Measurements from ENCODE around the gene LDB1.

LDB1 gene

GRCh38 chr10:102147561-102147960, 27.4 kb upstream of the LDB1 start:
- peaks cover 65% of the 10 kb centered on the region for H3K36me3 ChIP-seq (ENCODE audit: insufficient read depth, low read length)

DNA sequence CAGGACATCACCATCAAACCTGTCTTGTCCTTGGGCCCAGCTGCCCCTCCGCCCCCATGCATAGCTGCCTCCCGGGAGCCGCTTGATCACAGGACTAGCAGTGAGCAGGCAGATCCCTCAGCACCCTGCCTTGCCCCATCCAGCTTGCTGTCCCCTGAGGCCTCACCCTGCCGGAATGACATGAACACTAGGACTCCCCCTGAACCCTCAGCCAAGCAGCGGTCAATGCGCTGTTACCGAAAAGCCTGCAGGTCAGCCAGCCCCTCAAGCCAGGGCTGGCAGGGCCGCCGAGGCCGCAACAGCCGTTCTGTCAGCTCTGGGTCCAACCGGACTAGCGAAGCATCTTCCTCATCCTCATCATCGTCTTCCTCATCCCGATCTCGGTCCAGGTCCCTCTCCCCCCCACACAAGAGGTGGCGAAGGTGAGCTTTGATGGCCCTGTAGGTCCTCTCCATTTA, 26.8 kb upstream of the LDB1 start:
- Histone ChIP-seq H3K4me1 (ENCODE audit: insufficient read depth, low read length, severe bottlenecking) (peaks cover 6% of the 10 kb centered on the region), H2AFZ (ENCODE audit: low read length) (no peak overlapping the region), H3K4me2 (ENCODE audit: low read length) (no peak overlapping the region), H3K79me2 (ENCODE audit: insufficient read depth, low read length) (no peaks in the 10 kb centered on the region), H3K9me3 (ENCODE audit: low read length) (no peaks in the 10 kb centered on the region), H3K9ac (ENCODE audit: low read length) (no peak overlapping the region), H3K27ac (ENCODE audit: low read depth, low read length, poor library complexity, severe bottlenecking) (no peak overlapping the region), H3F3A (ENCODE audit: insufficient read depth, low read length) (no peaks in the 10 kb centered on the region), H3K4me3 (ENCODE audit: low read depth, low read length, poor library complexity, severe bottlenecking) (no peak overlapping the region), H3K9me2 (ENCODE audit: low read depth, low read length) (no peaks in the 10 kb centered on the region), H3K36me3 (ENCODE audit: insufficient read depth, low read length) (peaks cover 65% of the 10 kb centered on the region), H4K20me1 (ENCODE audit: insufficient read depth, low read length) (no peaks in the 10 kb centered on the region), H3K27me3 (ENCODE audit: insufficient read depth, low read length) (no peaks in the 10 kb centered on the region)
- TF ChIP-seq EZH2 (IDR thresholded peaks at IDR 0.05; ENCODE audit: borderline replicate concordance, low read length), result no peak
- TF ChIP-seq CTCF (IDR thresholded peaks at IDR 0.05; ENCODE audit: low read length), result no peak

More at GRCh38 chr10:102147561-102147960, 27.4 kb upstream of the LDB1 start:
- Histone ChIP-seq H3K9me2 (ENCODE audit: low read depth, low read length) (no peaks in the 10 kb centered on the region), H3K79me2 (ENCODE audit: insufficient read depth, low read length) (peaks cover 3% of the 10 kb centered on the region), H2AFZ (ENCODE audit: low read length) (no peak overlapping the region), H3K9ac (ENCODE audit: low read length) (no peak overlapping the region), H3K9me3 (ENCODE audit: low read length) (no peaks in the 10 kb centered on the region), H3F3A (ENCODE audit: insufficient read depth, low read length) (no peaks in the 10 kb centered on the region), H4K20me1 (ENCODE audit: insufficient read depth, low read length) (no peaks in the 10 kb centered on the region), H3K27me3 (ENCODE audit: insufficient read depth, low read length) (no peaks in the 10 kb centered on the region), H3K27ac (ENCODE audit: low read depth, low read length, poor library complexity, severe bottlenecking) (no peak overlapping the region), H3K4me1 (ENCODE audit: insufficient read depth, low read length, severe bottlenecking) (peaks cover 6% of the 10 kb centered on the region), H3K4me3 (ENCODE audit: low read depth, low read length, poor library complexity, severe bottlenecking) (no peak overlapping the region), H3K4me2 (ENCODE audit: low read length) (no peak overlapping the region)
- no peak for TF ChIP-seq EZH2 (IDR thresholded peaks at IDR 0.05; ENCODE audit: borderline replicate concordance, low read length)
- TF ChIP-seq CTCF (IDR thresholded peaks at IDR 0.05; ENCODE audit: low read length), result no peak

DNA sequence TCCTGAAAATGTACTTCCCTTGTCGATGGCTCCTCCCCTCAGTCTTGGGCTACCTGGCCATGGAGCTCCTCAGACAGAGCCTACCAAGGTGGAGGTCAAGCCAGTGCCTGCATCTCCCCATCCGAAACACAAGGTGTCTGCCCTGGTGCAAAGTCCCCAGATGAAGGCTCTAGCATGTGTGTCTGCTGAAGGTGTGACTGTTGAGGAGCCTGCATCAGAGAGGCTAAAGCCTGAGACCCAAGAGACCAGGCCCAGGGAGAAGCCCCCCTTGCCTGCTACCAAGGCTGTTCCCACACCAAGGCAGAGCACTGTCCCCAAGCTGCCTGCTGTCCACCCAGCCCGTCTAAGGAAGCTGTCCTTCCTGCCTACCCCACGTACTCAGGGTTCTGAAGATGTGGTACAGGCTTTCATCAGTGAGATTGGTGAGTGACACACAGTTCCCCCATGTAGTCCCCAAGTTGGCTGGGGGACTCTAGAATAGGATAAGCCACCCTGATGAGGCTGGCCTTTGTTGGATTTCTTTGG, 21.5 kb upstream of the LDB1 start:
- Histone ChIP-seq H3K9me3 (ENCODE audit: low read length) (no peaks in the 10 kb centered on the region), H3K4me3 (ENCODE audit: low read depth, low read length, poor library complexity, severe bottlenecking) (no peak overlapping the region), H3F3A (ENCODE audit: insufficient read depth, low read length) (no peaks in the 10 kb centered on the region), H3K27ac (ENCODE audit: low read depth, low read length, poor library complexity, severe bottlenecking) (no peak overlapping the region), H3K27me3 (ENCODE audit: insufficient read depth, low read length) (no peaks in the 10 kb centered on the region), H3K4me2 (ENCODE audit: low read length) (no peak overlapping the region), H2AFZ (ENCODE audit: low read length) (no peak overlapping the region), H4K20me1 (ENCODE audit: insufficient read depth, low read length) (no peaks in the 10 kb centered on the region), H3K9ac (ENCODE audit: low read length) (no peak overlapping the region), H3K9me2 (ENCODE audit: low read depth, low read length) (no peaks in the 10 kb centered on the region), H3K79me2 (ENCODE audit: insufficient read depth, low read length) (peaks cover 5% of the 10 kb centered on the region), H3K36me3 (ENCODE audit: insufficient read depth, low read length) (peaks cover 74% of the 10 kb centered on the region), H3K4me1 (ENCODE audit: insufficient read depth, low read length, severe bottlenecking) (no peaks in the 10 kb centered on the region)
- TF ChIP-seq EZH2 (IDR thresholded peaks at IDR 0.05; ENCODE audit: borderline replicate concordance, low read length) (no peak), CTCF (IDR thresholded peaks at IDR 0.05; ENCODE audit: low read length) (no peak)

All from OCI-LY1 (cell line).